Measurements from ENCODE around the gene YAF2.
"Not testable (repeated sequence)": the region's sequence is repeated elsewhere in the genome, so short reads cannot be mapped to it uniquely, and the experiment has no call there.

DNA sequence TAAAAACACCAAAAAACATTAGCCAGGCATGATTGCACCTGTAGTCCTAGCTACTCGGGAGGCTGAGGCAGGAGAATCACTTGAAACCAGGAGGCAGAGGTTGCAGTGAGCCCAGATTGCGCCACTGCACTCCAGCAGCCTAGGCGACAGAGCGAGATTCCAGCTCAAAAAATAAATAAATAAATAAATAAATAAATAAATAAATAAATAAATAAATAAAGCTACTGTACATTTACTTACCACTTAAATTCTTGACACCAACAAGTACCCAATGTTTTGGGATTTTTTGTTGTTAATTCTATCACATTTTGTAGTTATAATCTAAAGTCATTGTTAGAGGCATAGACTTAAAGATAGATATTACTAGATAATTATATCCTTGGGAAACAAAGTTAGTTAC is 22.3 kb downstream of the YAF2 start:
- not testable (repeated sequence) for TF ChIP-seq EZH2, EZH2phosphoT487 (IDR thresholded peaks at IDR 0.05)
- TF ChIP-seq, protein P1, sequence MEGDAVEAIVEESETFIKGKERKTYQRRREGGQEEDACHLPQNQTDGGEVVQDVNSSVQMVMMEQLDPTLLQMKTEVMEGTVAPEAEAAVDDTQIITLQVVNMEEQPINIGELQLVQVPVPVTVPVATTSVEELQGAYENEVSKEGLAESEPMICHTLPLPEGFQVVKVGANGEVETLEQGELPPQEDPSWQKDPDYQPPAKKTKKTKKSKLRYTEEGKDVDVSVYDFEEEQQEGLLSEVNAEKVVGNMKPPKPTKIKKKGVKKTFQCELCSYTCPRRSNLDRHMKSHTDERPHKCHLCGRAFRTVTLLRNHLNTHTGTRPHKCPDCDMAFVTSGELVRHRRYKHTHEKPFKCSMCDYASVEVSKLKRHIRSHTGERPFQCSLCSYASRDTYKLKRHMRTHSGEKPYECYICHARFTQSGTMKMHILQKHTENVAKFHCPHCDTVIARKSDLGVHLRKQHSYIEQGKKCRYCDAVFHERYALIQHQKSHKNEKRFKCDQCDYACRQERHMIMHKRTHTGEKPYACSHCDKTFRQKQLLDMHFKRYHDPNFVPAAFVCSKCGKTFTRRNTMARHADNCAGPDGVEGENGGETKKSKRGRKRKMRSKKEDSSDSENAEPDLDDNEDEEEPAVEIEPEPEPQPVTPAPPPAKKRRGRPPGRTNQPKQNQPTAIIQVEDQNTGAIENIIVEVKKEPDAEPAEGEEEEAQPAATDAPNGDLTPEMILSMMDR (IDR thresholded peaks at IDR 0.05), result not testable (repeated sequence)
